D721Med (cell line): Measurements from ENCODE around the gene PXN.

ENCODE experiments used
- DNase-seq: peaks from one replicate; pipeline ENCODE4 v3.0.0; 2011; ENCODE audit warnings: low spot score; ENCODE audit not compliant: insufficient read length
- FAIRE-seq: peaks from 2 replicates; lab custom pipeline; 2011; peaks lifted over from hg19 to GRCh38; lab: Jason Lieb, UNC
- CTCF ChIP-seq: IDR thresholded peaks from 2 replicates; pipeline ENCODE4 v1.5.1; 2012; ENCODE audit warnings: mild to moderate bottlenecking, control low read depth; ENCODE audit not compliant: insufficient read depth; ENCODE audit errors: missing control alignments

The PXN gene

DNA sequence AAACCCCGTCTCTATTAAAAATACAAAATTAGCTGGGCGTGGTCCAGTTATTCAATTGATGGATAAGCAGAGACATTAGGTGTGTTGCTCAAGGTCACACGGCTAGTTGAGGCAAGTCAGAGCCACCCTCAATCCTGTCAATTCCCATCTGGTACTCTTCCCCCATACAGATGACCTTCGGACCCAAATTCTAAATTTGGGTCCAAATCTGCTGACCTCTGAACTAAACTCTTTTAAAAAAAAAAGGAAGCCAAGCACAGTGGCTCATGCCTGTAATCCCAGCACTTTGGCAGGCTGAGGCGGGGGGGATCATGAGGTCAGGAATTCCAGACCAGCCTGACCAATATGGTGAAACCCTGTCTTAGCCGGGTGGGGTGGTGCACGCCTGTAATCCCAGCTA lies 94.9 kb downstream of the PXN start:
- no peak for TF ChIP-seq CTCF
- FAIRE-seq: no peak
- no peak for DNase-seq

- DNase-seq: no peak
- no peak for FAIRE-seq
- no peak for TF ChIP-seq CTCF
Measured at GRCh38 chr12:120169946-120170345, 95.6 kb downstream of the PXN start.

- no peak for FAIRE-seq
- DNase-seq: no peak
- no peak for TF ChIP-seq CTCF
Measured at GRCh38 chr12:120168337-120168736, 97.2 kb downstream of the PXN start.

GRCh38 chr12:120167529-120168095 lies 97.9 kb downstream of the PXN start:
- FAIRE-seq (no peak), DNase-seq (no peak)
- TF ChIP-seq CTCF: no peak

DNA sequence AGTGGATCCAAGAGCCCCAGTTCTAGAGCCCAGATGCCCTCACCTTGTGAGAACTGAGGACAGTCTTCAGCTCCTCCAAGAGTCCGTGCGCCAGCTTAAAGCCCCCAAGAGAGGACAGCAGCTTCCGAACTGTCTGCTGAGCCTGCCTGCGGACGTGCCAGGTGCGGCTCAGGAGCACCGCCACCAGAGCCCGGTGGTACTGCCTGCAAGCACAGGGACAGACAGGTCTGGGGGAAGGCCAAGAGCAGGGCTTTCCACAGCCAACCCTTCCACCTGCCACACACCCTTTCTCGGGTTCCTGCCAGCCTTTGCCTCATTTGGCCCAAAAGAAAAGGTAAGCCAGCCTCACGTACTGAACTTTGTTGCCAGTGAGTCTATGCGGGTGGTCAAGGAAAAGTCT lies 101.2 kb downstream of the PXN start:
- no peak for TF ChIP-seq CTCF
- no peak for DNase-seq
- no peak for FAIRE-seq

GRCh38 chr12:120162763-120163162 lies 102.8 kb downstream of the PXN start:
- no peak for DNase-seq
- FAIRE-seq: no peak
- no peak for TF ChIP-seq CTCF

DNA sequence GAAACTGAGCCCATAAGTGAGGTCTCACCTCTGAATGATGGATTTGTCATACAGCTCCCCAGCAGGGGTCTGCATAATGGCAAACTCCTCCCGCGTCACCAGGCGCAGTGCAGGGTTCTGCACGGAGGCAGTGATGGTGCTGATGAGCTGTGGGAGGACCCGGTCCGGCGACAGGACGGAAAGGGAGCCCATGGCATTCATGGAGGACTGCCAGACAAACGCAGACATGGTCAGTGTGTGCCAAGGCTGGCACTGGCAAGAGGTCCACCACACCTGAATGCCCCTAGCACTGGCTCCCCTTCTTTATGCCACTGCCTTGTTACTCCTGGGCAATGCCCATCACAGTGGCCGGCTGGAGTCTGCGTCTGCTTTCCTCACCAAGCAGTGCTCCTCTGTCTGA lies 103.7 kb downstream of the PXN start:
- no peak for DNase-seq
- FAIRE-seq: no peak
- no peak for TF ChIP-seq CTCF
